ENCODE measurements around the gene TUFT1.

Gene TUFT1

DNA sequence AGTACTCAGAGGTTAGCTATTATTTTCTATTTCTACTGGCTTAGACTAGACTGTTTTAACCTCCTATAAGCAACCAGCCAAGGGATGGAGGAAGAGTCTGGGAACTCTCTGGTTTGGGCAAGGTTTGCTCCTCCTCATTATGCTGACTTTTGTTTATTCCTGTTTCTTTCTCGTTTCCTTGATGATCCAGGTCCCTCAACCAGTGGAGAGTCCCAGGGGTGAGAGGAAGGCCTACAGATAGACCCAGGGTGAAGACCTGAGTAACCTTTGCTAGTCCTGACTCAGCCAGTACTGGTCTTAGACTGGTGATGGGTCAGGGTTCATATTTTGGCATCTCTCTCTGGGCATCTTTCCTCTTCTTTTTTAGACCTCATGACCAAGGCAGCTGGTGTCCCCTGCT is 5.4 kb downstream of the TUFT1 start:
- DNase-seq (ENCODE audit: insufficient read length, low spot score), result no peak
- TF ChIP-seq POLR2A (IDR thresholded peaks at IDR 0.05; ENCODE audit: low read depth, low read length) (no peak), SPI1 (IDR thresholded peaks at IDR 0.05; ENCODE audit: low read depth, low read length) (no peak), POU2F2 (IDR thresholded peaks at IDR 0.05; ENCODE audit: low read depth, low read length) (no peak), POLR2AphosphoS5 (IDR thresholded peaks at IDR 0.05; ENCODE audit: low read depth, low read length) (no peak), TAF1 (IDR thresholded peaks at IDR 0.05; ENCODE audit: low read depth, low read length) (no peak), PAX5 (IDR thresholded peaks at IDR 0.05; ENCODE audit: insufficient read depth, low read length, severe bottlenecking) (no peak)
- FAIRE-seq, result no peak

DNA sequence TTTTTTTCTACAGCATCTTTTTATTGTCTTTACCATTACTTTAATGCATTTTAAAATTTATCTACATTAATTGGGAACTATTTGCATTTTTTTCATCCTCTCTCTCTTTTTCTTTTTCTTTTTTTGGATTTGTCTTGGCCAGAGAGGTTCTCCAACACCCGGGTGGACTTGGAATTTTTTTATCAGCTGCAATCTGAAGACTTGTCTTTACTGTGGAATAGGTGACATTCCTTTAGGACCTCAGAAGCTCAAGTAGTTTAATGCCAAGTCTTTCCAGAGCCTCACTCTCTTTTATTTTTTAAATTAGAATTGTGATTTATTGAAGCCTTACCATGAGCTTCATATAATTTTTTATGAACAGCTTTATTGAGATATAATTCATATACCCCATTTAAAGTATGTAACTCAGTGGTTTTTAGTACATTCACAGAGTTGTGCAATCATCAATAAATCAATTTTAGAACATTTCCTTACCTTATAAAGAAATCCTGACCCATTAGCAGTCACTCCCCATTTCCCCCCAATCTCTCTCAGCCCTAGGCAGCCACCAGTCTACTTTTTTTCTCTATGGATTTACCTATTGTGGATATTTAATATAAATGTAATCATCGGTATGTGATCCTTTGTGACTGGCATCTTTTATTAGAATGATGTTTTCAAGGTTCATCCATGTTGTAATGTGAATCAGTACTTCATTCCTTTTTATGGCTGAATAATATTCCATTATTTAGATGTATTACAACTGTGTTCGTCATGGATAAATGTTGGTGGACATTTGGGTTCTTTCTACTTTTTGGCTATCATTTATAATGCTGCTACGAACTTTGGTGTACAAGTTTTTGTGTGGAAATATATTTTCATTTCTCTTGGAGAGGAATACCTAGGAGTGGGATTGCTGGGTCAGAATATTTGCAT is 6.2 kb downstream of the TUFT1 start:
- no peak for TF ChIP-seq PAX5 (IDR thresholded peaks at IDR 0.05; ENCODE audit: insufficient read depth, low read length, severe bottlenecking)
- no peak for TF ChIP-seq SPI1 (IDR thresholded peaks at IDR 0.05; ENCODE audit: low read depth, low read length)
- no peak for TF ChIP-seq POLR2A (IDR thresholded peaks at IDR 0.05; ENCODE audit: low read depth, low read length)
- TF ChIP-seq POU2F2 (IDR thresholded peaks at IDR 0.05; ENCODE audit: low read depth, low read length), result no peak
- TF ChIP-seq TAF1 (IDR thresholded peaks at IDR 0.05; ENCODE audit: low read depth, low read length), result no peak
- no peak for TF ChIP-seq POLR2AphosphoS5 (IDR thresholded peaks at IDR 0.05; ENCODE audit: low read depth, low read length)
- DNase-seq (ENCODE audit: insufficient read length, low spot score) (no peak), FAIRE-seq (no peak)

GRCh38 chr1:151547119-151547899 is 7.2 kb downstream of the TUFT1 start:
- no peak for FAIRE-seq
- TF ChIP-seq SPI1 (IDR thresholded peaks at IDR 0.05; ENCODE audit: low read depth, low read length) (no peak), POLR2A (IDR thresholded peaks at IDR 0.05; ENCODE audit: low read depth, low read length) (no peak), TAF1 (IDR thresholded peaks at IDR 0.05; ENCODE audit: low read depth, low read length) (no peak), POLR2AphosphoS5 (IDR thresholded peaks at IDR 0.05; ENCODE audit: low read depth, low read length) (no peak), PAX5 (IDR thresholded peaks at IDR 0.05; ENCODE audit: insufficient read depth, low read length, severe bottlenecking) (no peak), POU2F2 (IDR thresholded peaks at IDR 0.05; ENCODE audit: low read depth, low read length) (no peak)
- no peak for DNase-seq (ENCODE audit: insufficient read length, low spot score)

- TF ChIP-seq SPI1 (IDR thresholded peaks at IDR 0.05; ENCODE audit: low read depth, low read length) (no peak), POLR2A (IDR thresholded peaks at IDR 0.05; ENCODE audit: low read depth, low read length) (no peak), TAF1 (IDR thresholded peaks at IDR 0.05; ENCODE audit: low read depth, low read length) (no peak), PAX5 (IDR thresholded peaks at IDR 0.05; ENCODE audit: insufficient read depth, low read length, severe bottlenecking) (no peak)
- DNase-seq (ENCODE audit: insufficient read length, low spot score) (no peak), FAIRE-seq (no peak)
Observed at GRCh38 chr1:151547900-151548230, 7.8 kb downstream of the TUFT1 start.

- FAIRE-seq (no peak), DNase-seq (ENCODE audit: insufficient read length, low spot score) (no peak)
- no peak for TF ChIP-seq POU2F2 (IDR thresholded peaks at IDR 0.05; ENCODE audit: low read depth, low read length)
- no peak for TF ChIP-seq TAF1 (IDR thresholded peaks at IDR 0.05; ENCODE audit: low read depth, low read length)
- no peak for TF ChIP-seq POLR2A (IDR thresholded peaks at IDR 0.05; ENCODE audit: low read depth, low read length)
- TF ChIP-seq SPI1 (IDR thresholded peaks at IDR 0.05; ENCODE audit: low read depth, low read length), result no peak
- TF ChIP-seq POLR2AphosphoS5 (IDR thresholded peaks at IDR 0.05; ENCODE audit: low read depth, low read length), result no peak
- no peak for TF ChIP-seq PAX5 (IDR thresholded peaks at IDR 0.05; ENCODE audit: insufficient read depth, low read length, severe bottlenecking)
Observed at GRCh38 chr1:151549199-151549598, 9.1 kb downstream of the TUFT1 start.

DNA sequence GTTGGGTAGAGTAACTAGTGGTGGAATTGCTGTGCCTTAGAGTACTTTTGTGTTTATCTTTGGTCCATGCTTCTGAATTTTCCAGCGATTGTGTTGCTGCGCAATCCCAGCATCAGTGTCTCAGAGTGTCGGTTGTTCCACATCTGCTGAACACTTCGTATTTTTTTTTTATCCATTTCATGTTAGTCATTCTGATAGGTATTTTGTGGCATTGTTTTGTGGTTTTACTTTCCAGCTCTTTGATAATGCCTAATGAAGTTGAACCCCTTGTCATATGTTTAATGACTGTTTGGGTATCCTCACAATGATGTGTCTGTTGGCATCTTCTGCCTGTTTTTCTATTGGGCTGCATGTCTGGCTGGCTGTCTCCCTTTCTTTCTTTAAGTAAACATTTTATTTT is 13.6 kb downstream of the TUFT1 start:
- DNase-seq (ENCODE audit: insufficient read length, low spot score), result no peak
- no peak for FAIRE-seq
- no peak for TF ChIP-seq POLR2A (IDR thresholded peaks at IDR 0.05; ENCODE audit: low read depth, low read length)
- no peak for TF ChIP-seq PAX5 (IDR thresholded peaks at IDR 0.05; ENCODE audit: insufficient read depth, low read length, severe bottlenecking)
- TF ChIP-seq SPI1 (IDR thresholded peaks at IDR 0.05; ENCODE audit: low read depth, low read length), result no peak
- TF ChIP-seq TAF1 (IDR thresholded peaks at IDR 0.05; ENCODE audit: low read depth, low read length), result no peak
- TF ChIP-seq POLR2AphosphoS5 (IDR thresholded peaks at IDR 0.05; ENCODE audit: low read depth, low read length), result no peak

GRCh38 chr1:151556052-151556451 is 15.9 kb downstream of the TUFT1 start:
- TF ChIP-seq POU2F2 (IDR thresholded peaks at IDR 0.05; ENCODE audit: low read depth, low read length), result no peak
- no peak for TF ChIP-seq TAF1 (IDR thresholded peaks at IDR 0.05; ENCODE audit: low read depth, low read length)
- no peak for TF ChIP-seq POLR2A (IDR thresholded peaks at IDR 0.05; ENCODE audit: low read depth, low read length)
- TF ChIP-seq POLR2AphosphoS5 (IDR thresholded peaks at IDR 0.05; ENCODE audit: low read depth, low read length), result no peak
- TF ChIP-seq SPI1 (IDR thresholded peaks at IDR 0.05; ENCODE audit: low read depth, low read length), result no peak
- no peak for TF ChIP-seq PAX5 (IDR thresholded peaks at IDR 0.05; ENCODE audit: insufficient read depth, low read length, severe bottlenecking)
- FAIRE-seq (no peak), DNase-seq (ENCODE audit: insufficient read length, low spot score) (no peak)

- FAIRE-seq, result no peak
- TF ChIP-seq PAX5 (IDR thresholded peaks at IDR 0.05; ENCODE audit: insufficient read depth, low read length, severe bottlenecking) (no peak), POLR2AphosphoS5 (IDR thresholded peaks at IDR 0.05; ENCODE audit: low read depth, low read length) (no peak), SPI1 (IDR thresholded peaks at IDR 0.05; ENCODE audit: low read depth, low read length) (no peak), TAF1 (IDR thresholded peaks at IDR 0.05; ENCODE audit: low read depth, low read length) (no peak), POLR2A (IDR thresholded peaks at IDR 0.05; ENCODE audit: low read depth, low read length) (no peak), POU2F2 (IDR thresholded peaks at IDR 0.05; ENCODE audit: low read depth, low read length) (no peak)
- no peak for DNase-seq (ENCODE audit: insufficient read length, low spot score)
Observed at GRCh38 chr1:151562661-151563060, 22.6 kb downstream of the TUFT1 start.

GRCh38 chr1:151563376-151563775 is 23.3 kb downstream of the TUFT1 start:
- FAIRE-seq, result no peak
- TF ChIP-seq SPI1 (IDR thresholded peaks at IDR 0.05; ENCODE audit: low read depth, low read length) (no peak), PAX5 (IDR thresholded peaks at IDR 0.05; ENCODE audit: insufficient read depth, low read length, severe bottlenecking) (no peak), POLR2A (IDR thresholded peaks at IDR 0.05; ENCODE audit: low read depth, low read length) (no peak), POU2F2 (IDR thresholded peaks at IDR 0.05; ENCODE audit: low read depth, low read length) (no peak), POLR2AphosphoS5 (IDR thresholded peaks at IDR 0.05; ENCODE audit: low read depth, low read length) (no peak), TAF1 (IDR thresholded peaks at IDR 0.05; ENCODE audit: low read depth, low read length) (no peak)
- DNase-seq (ENCODE audit: insufficient read length, low spot score), result no peak

Measured in GM12891 (cell line).